Left colon (tissue), 2 donors: ENCODE data around the gene TTK. TPM values are rescaled to one million over a fixed set of nuclear protein-coding genes. Genes with fewer than 3 reads are reported as not detected.
"Not testable (repeated sequence)": the region's sequence is repeated elsewhere in the genome, so short reads cannot be mapped to it uniquely, and the experiment has no call there.

Source experiments
- ATAC-seq: fragments of 200-7000 bp; cut with Tn5 transposase; one replicate; pipeline ENCODE4 v1.9.1; 2020; ENCODE audit warnings: mild to moderate bottlenecking, moderate library complexity
- DNase-seq, 2 donors: peaks; one replicate each; pipeline ENCODE4 v3.0.0-alpha.2; 2020
- intact Hi-C, 2 donors: fragments of 100-400 bp; cut with DNase I in 1 of 2; cut with micrococcal nuclease in 1 of 2; formaldehyde crosslinking; loops; one replicate each; pipeline versions ENCODE4 v1.11.2 to v1.14.0; 2022; cut with DNase I, micrococcal nuclease
- total RNA-seq, 2 donors: library from RNA; stranded (reverse); fragmentation: NEBNext Ultra II Directional; extraction: Animal tissue kit (Norgen Biotek cat#: 25700); gene quantifications; one replicate each; pipeline ENCODE4 v1.2.1, GENCODE V29; 2021
- donor health status: DM: no; HTN: no; CAD: no.
- donor health status: DM: yes; HTN: yes; CAD: no.

The TTK gene
- total RNA-seq, 2 donors from 2014 or later, result 1.9 to 5.7 TPM

GRCh38 chr6:80015839-80016435 is 11.5 kb downstream of the TTK start:
- intact Hi-C loops, result no loop called here
- ATAC-seq, result no peak
- no peak for DNase-seq

GRCh38 chr6:80020381-80021120 is 16.1 kb downstream of the TTK start:
- ATAC-seq (no peak), DNase-seq (no peak)
- intact Hi-C loops, result no loop called here

- DNase-seq (no peak), ATAC-seq (no peak)
- intact Hi-C loops, result no loop called here
These were observed 16.7 kb downstream of the TTK start for GRCh38 chr6:80021131-80021530.

GRCh38 chr6:80021591-80021990 is 17.1 kb downstream of the TTK start:
- ATAC-seq, result no peak
- intact Hi-C loops, result no loop called here
- no peak for DNase-seq

- DNase-seq (no peak), ATAC-seq (no peak)
- intact Hi-C loops, result no loop called here
These were observed 18.4 kb downstream of the TTK start for GRCh38 chr6:80022803-80023202.

- no peak for DNase-seq
- intact Hi-C loops, result no loop called here
- no peak for ATAC-seq
These were observed 24.1 kb downstream of the TTK start for GRCh38 chr6:80028589-80028988.

- no peak for DNase-seq
- intact Hi-C loops, result no loop called here
- ATAC-seq, result no peak
These were observed 25.0 kb downstream of the TTK start for GRCh38 chr6:80029470-80029869.

- ATAC-seq, DNase-seq, intact Hi-C loops: not testable (repeated sequence)
These were observed 43.8 kb downstream of the TTK start for GRCh38 chr6:80048220-80048619.

- ATAC-seq, result no peak
- no peak for DNase-seq
- intact Hi-C loops, result no loop called here
These were observed 56.3 kb downstream of the TTK start for GRCh38 chr6:80060774-80061173.

GRCh38 chr6:80068146-80068545 is 63.7 kb downstream of the TTK start:
- ATAC-seq, intact Hi-C loops, DNase-seq: not testable (repeated sequence)

- ATAC-seq, DNase-seq, intact Hi-C loops: not testable (repeated sequence)
These were observed 66.0 kb downstream of the TTK start for GRCh38 chr6:80070431-80070830.

GRCh38 chr6:80077067-80077466 is 72.6 kb downstream of the TTK start:
- intact Hi-C loops, result no loop called here
- ATAC-seq, result no peak
- DNase-seq, result no peak

GRCh38 chr6:80088637-80089036 is 84.2 kb downstream of the TTK start:
- ATAC-seq (no peak), DNase-seq (no peak)
- intact Hi-C loops, result no loop called here

- DNase-seq (no peak), ATAC-seq (no peak)
- intact Hi-C loops, result loop anchor here in 1 of 2 donors (5.0 kb wide), 1 partner anchor 144 kb away; the partner anchor contains the start of gene ELOVL4
These were observed 87.1 kb downstream of the TTK start for GRCh38 chr6:80091506-80091905.

Other genes with a start within 250 kb of the TTK start
- under 1 TPM; 0.31 to 0.47 TPM for gene ELOVL4, start 57.1 kb upstream of the TTK start, total RNA-seq
- 10 to 100 TPM; 46.8 to 48.6 TPM for gene BCKDHB, start 102.0 kb downstream of the TTK start, total RNA-seq